Stimulated activated CD8-positive, alpha-beta memory T cell treated with anti-CD3 and anti-CD28 coated beads, Interleukin-15, amount 100 ng/mL, for 4 hours (primary cell): ENCODE measurements around the gene CIDEC.

Source experiments
- DNase-seq, 2 donors: peaks; one replicate each; pipeline ENCODE4 v3.0.0-alpha.2; 2020; ENCODE audit warnings: low read depth in 2 of 2

The CIDEC gene, protein sequence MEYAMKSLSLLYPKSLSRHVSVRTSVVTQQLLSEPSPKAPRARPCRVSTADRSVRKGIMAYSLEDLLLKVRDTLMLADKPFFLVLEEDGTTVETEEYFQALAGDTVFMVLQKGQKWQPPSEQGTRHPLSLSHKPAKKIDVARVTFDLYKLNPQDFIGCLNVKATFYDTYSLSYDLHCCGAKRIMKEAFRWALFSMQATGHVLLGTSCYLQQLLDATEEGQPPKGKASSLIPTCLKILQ

GRCh38 chr3:9879830-9880549 is at the start of gene CIDEC:
TSS of gene CIDEC (minus strand) at chr3:9880253. CDS start at chr3:9878486, 1,767 bp downstream.
- no peak for DNase-seq

DNA sequence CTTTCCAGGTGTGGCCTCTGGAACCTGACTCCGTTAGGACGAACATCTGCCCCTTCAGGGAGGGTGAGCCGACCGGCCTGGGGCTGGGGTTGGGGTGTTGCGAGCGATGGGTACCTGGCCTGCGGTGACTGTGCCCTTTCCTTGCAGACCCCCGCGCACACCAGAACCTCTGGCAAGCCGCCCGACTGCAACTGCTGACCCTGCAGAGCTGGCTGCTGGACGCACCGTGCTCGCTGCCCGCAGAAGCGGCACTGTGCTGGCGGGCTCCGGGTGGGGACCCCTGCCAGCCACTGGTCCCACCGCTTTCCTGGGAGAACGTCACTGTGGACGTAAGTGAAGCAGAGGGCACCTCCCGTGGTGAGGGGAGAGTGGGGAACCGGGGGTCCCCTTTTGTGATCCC is 48.1 kb upstream of the CIDEC start:
- no peak for DNase-seq

DNA sequence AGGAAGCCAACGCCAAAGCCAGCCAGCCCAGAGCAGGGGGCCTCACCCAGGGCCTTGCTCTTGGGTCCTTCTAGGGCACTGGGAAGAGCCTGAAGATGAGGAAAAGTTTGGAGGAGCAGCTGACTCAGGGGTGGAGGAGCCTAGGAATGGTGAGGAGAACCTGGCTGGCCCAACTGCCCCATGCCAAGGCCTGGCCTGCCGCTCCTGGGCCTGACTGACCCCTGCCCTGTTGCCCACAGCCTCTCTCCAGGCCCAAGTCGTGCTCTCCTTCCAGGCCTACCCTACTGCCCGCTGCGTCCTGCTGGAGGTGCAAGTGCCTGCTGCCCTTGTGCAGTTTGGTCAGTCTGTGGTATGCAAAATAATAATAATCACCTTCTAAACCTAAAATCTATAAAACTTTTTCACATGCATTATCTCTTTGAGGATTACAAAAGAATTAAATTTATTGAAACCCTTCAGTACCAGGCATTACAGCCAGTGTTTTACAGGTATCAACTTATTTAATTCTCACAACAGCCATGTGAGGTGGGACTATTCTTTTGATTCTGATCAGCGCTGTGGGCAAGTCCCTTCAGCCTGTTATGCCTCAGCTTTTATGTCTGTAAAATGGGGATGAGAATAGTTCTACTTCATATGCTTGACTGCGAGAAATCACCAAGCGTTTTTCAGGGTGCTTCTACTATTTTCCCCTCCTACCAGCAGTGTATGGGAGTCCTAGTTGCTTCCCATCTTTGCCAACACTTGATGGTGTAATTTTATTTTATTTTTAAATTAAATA is 38.4 kb upstream of the CIDEC start:
- no peak for DNase-seq

GRCh38 chr3:9917820-9918219 is 37.8 kb upstream of the CIDEC start:
- DNase-seq = no peak

DNA sequence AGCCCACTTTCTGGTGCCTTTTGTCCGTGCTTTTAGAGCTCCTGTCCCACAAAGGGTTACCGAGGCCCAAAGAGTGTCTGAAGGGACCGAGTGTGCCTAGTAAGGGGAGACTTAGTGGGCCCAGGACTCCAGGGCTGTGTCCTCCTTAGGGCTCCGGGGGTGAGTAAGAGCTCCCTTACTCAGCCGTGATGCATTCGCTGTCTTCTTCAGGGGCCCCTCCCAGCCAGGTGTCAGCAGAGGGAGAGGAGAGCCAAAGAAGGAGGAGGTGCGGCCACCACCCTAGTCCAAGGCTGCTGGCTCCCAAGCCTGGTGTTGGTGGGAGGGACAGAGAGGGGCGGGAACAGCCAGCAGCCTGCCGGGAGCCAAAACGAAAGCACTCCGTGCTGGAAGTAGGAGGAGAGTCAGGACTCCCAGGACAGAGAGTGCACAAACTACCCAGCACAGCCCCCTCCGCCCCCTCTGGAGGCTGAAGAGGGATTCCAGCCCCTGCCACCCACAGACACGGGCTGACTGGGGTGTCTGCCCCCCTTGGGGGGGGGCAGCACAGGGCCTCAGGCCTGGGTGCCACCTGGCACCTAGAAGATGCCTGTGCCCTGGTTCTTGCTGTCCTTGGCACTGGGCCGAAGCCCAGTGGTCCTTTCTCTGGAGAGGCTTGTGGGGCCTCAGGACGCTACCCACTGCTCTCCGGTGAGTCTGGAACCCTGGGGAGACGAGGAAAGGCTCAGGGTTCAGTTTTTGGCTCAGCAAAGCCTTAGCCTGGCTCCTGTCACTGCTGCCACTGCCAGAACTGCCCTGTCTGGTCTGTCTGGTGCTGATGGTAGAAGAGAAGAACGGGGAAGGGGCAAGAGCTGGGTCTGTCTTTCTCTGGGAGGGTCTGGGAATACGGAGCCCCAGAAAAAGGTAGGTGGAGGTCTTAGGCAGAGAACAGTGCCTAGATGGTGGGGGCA is 37.0 kb upstream of the CIDEC start, which contains the start of gene IL17RC:
IL17RC (plus strand) TSS at position 365 of the 947 bp plus-strand sequence; CDS start at position 583, 218 bp downstream.
- no peak for DNase-seq

GRCh38 chr3:9916346-9916733 is 36.3 kb upstream of the CIDEC start:
- no peak for DNase-seq

GRCh38 chr3:9915254-9916141 is 35.4 kb upstream of the CIDEC start:
- no peak for DNase-seq

DNA sequence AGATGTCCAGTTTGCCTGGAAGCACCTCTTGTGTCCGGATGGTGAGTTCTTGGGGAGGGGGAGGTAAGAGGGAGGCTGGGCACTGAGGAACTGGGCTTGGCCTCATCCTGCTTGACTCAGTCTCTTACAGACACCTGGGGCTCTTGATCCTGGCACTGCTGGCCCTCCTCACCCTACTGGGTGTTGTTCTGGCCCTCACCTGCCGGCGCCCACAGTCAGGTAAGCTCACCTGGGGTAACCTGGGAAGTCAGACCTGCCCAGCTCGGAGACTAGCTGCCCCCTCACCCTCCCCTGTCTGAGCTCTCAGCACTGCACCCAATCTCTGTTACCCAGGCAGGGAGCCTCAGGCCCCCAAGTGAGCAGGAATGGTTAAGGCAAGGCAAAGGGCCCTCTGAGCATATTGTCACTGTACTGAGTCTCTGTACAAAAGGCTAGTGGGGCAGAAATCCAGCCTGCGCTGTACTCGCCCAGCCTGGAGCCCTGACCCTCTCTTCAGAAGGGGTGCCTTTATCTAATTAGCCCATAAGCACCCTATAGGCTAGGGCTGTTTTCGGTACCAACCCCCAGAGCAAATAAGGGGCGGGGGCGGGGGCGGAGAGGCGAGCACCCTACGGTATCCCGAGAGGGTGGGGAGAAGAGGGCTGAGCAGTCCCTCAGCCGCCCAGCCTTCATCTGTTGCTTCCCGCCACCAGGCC is 34.7 kb upstream of the CIDEC start:
- DNase-seq = no peak

- no peak for DNase-seq
Measured at GRCh38 chr3:9914011-9914410, 34.0 kb upstream of the CIDEC start.

- DNase-seq = no peak
Measured at GRCh38 chr3:9913601-9914000, 33.5 kb upstream of the CIDEC start.

GRCh38 chr3:9912294-9912935 is 32.4 kb upstream of the CIDEC start:
- no peak for DNase-seq

GRCh38 chr3:9911863-9912262 is 31.8 kb upstream of the CIDEC start:
- no peak for DNase-seq

- DNase-seq = no peak
Measured at GRCh38 chr3:9909221-9910013, 29.4 kb upstream of the CIDEC start.

- no peak for DNase-seq
Measured at GRCh38 chr3:9908286-9908685, 28.2 kb upstream of the CIDEC start.

GRCh38 chr3:9906480-9906879 is 26.4 kb upstream of the CIDEC start:
- DNase-seq = no peak

DNA sequence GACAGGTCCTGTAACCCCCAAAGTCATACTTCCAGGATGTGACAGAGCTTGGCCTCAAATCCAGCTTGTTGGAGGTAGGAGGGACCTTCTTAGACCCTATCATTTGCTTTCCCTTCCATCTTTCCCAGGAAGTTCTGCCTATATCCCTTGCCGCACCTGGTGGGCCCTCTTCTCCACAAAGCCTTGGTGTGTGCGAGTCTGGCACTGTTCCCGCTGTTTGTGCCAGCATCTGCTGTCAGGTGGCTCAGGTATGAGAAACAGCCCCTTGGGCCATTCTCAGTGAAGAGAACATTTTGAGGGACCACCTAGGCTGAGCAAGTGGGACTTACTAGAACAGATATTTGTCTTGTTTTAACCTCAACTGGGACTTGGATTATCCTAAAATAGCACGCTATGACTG is 23.9 kb upstream of the CIDEC start:
- DNase-seq = no peak

- DNase-seq = no peak
Measured at GRCh38 chr3:9903238-9903624, 23.2 kb upstream of the CIDEC start.

GRCh38 chr3:9902372-9903237 is 22.6 kb upstream of the CIDEC start, which contains the start of gene IL17RE:
TSS of gene IL17RE (plus strand) at chr3:9902848. CDS start at chr3:9902933, 85 bp downstream.
- no peak for DNase-seq
